DMS153 (cell line): Measurements from ENCODE around the gene MSH6.
"Not testable (repeated sequence)": the region's sequence is repeated elsewhere in the genome, so short reads cannot be mapped to it uniquely, and the experiment has no call there.

ENCODE experiments used
- DNase-seq: peaks from one replicate; lab custom pipeline; 2025; lab: John Stamatoyannopoulos, UW

Gene MSH6

GRCh38 chr2:47844162-47844561 lies 61.2 kb downstream of the MSH6 start:
- DNase-seq: no peak

- DNase-seq: no peak
Measured at GRCh38 chr2:47849368-47849767, 66.4 kb downstream of the MSH6 start.

GRCh38 chr2:47850198-47850597 lies 67.3 kb downstream of the MSH6 start:
- DNase-seq: no peak

GRCh38 chr2:47853067-47853777 lies 70.3 kb downstream of the MSH6 start:
- DNase-seq: not testable (repeated sequence)
